ENCODE data around the gene CHRNG.

The CHRNG gene

GRCh38 chr2:232577841-232578240 lies 38.3 kb downstream of the CHRNG start:
- Histone ChIP-seq H3K27ac (ENCODE audit: low read length) (no peak overlapping the region), H3K4me3 (ENCODE audit: low read length) (no peak overlapping the region), H4K20me1 (ENCODE audit: insufficient read depth, low read length) (no peaks in the 10 kb centered on the region), H3K4me1 (ENCODE audit: low read length) (no peaks in the 10 kb centered on the region), H2AFZ (ENCODE audit: low read depth, low read length) (no peak overlapping the region), H3K36me3 (replicated peaks; ENCODE audit: low read depth, low read length) (no peaks in the 10 kb centered on the region), H3K4me2 (ENCODE audit: low read length) (no peak overlapping the region), H3K27me3 (ENCODE audit: low read depth, low read length) (no peaks in the 10 kb centered on the region), H3K79me2 (ENCODE audit: low read length) (no peaks in the 10 kb centered on the region), H3K9me3 (ENCODE audit: insufficient read depth, low read length) (no peaks in the 10 kb centered on the region), H3K9ac (ENCODE audit: low read length) (no peak overlapping the region)
- TF ChIP-seq EZH2phosphoT487 (IDR thresholded peaks at IDR 0.05; ENCODE audit: low read depth) = no peak
- TF ChIP-seq, protein P1, sequence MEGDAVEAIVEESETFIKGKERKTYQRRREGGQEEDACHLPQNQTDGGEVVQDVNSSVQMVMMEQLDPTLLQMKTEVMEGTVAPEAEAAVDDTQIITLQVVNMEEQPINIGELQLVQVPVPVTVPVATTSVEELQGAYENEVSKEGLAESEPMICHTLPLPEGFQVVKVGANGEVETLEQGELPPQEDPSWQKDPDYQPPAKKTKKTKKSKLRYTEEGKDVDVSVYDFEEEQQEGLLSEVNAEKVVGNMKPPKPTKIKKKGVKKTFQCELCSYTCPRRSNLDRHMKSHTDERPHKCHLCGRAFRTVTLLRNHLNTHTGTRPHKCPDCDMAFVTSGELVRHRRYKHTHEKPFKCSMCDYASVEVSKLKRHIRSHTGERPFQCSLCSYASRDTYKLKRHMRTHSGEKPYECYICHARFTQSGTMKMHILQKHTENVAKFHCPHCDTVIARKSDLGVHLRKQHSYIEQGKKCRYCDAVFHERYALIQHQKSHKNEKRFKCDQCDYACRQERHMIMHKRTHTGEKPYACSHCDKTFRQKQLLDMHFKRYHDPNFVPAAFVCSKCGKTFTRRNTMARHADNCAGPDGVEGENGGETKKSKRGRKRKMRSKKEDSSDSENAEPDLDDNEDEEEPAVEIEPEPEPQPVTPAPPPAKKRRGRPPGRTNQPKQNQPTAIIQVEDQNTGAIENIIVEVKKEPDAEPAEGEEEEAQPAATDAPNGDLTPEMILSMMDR (IDR thresholded peaks at IDR 0.05; ENCODE audit: low read depth, low read length) = no peak

GRCh38 chr2:232578626-232579025 lies 39.1 kb downstream of the CHRNG start:
- Histone ChIP-seq H3K4me2 (ENCODE audit: low read length) (no peak overlapping the region), H4K20me1 (ENCODE audit: insufficient read depth, low read length) (no peaks in the 10 kb centered on the region), H3K4me3 (ENCODE audit: low read length) (no peak overlapping the region), H2AFZ (ENCODE audit: low read depth, low read length) (no peak overlapping the region), H3K27me3 (ENCODE audit: low read depth, low read length) (no peaks in the 10 kb centered on the region), H3K9me3 (ENCODE audit: insufficient read depth, low read length) (no peaks in the 10 kb centered on the region), H3K9ac (ENCODE audit: low read length) (no peak overlapping the region), H3K4me1 (ENCODE audit: low read length) (no peaks in the 10 kb centered on the region), H3K79me2 (ENCODE audit: low read length) (no peaks in the 10 kb centered on the region), H3K36me3 (replicated peaks; ENCODE audit: low read depth, low read length) (no peaks in the 10 kb centered on the region), H3K27ac (ENCODE audit: low read length) (no peak overlapping the region)
- TF ChIP-seq, protein P1 (IDR thresholded peaks at IDR 0.05; ENCODE audit: low read depth, low read length) = no peak
- TF ChIP-seq EZH2phosphoT487 (IDR thresholded peaks at IDR 0.05; ENCODE audit: low read depth) = no peak

DNA sequence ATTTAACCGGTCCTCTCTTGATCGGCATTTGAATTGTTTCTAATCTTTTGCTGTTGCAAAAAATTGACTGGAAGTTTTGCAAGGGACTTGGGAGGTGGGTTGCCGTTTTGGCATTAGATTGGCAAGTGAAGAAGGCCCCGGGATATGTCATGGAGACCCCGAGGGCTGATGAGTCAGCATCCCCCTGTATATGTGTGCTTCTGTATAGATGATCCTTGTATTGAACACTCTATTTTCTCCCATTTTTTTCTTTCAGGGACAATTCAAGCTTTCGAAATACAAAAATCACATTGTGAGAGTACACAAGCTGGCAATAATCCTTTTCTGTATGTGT lies 41.1 kb downstream of the CHRNG start:
- H3K4me1 ChIP-seq (ENCODE audit: low read length) = no peaks in the 10 kb centered on the region
- TF ChIP-seq, protein P1 (IDR thresholded peaks at IDR 0.05; ENCODE audit: low read depth, low read length) = no peak
- TF ChIP-seq EZH2phosphoT487 (IDR thresholded peaks at IDR 0.05; ENCODE audit: low read depth) = no peak
- H3K4me2 ChIP-seq (ENCODE audit: low read length) = no peak overlapping the region
- H3K79me2 ChIP-seq (ENCODE audit: low read length) = no peaks in the 10 kb centered on the region
- no peaks in the 10 kb centered on the region for H3K36me3 ChIP-seq (replicated peaks; ENCODE audit: low read depth, low read length)
- no peak overlapping the region for H3K27ac ChIP-seq (ENCODE audit: low read length)
- H3K9me3 ChIP-seq (ENCODE audit: insufficient read depth, low read length) = no peaks in the 10 kb centered on the region
- H3K9ac ChIP-seq (ENCODE audit: low read length) = no peak overlapping the region
- no peak overlapping the region for H3K4me3 ChIP-seq (ENCODE audit: low read length)
- H4K20me1 ChIP-seq (ENCODE audit: insufficient read depth, low read length) = no peaks in the 10 kb centered on the region
- no peak overlapping the region for H2AFZ ChIP-seq (ENCODE audit: low read depth, low read length)
- no peaks in the 10 kb centered on the region for H3K27me3 ChIP-seq (ENCODE audit: low read depth, low read length)

GRCh38 chr2:232581725-232582124 lies 42.2 kb downstream of the CHRNG start:
- Histone ChIP-seq H4K20me1 (ENCODE audit: insufficient read depth, low read length) (no peaks in the 10 kb centered on the region), H3K27ac (ENCODE audit: low read length) (no peak overlapping the region), H3K9me3 (ENCODE audit: insufficient read depth, low read length) (no peaks in the 10 kb centered on the region), H3K27me3 (ENCODE audit: low read depth, low read length) (no peaks in the 10 kb centered on the region), H2AFZ (ENCODE audit: low read depth, low read length) (no peak overlapping the region), H3K4me1 (ENCODE audit: low read length) (no peaks in the 10 kb centered on the region), H3K79me2 (ENCODE audit: low read length) (no peaks in the 10 kb centered on the region), H3K9ac (ENCODE audit: low read length) (no peak overlapping the region), H3K4me3 (ENCODE audit: low read length) (no peak overlapping the region), H3K36me3 (replicated peaks; ENCODE audit: low read depth, low read length) (no peaks in the 10 kb centered on the region), H3K4me2 (ENCODE audit: low read length) (no peak overlapping the region)
- TF ChIP-seq, protein P1 (IDR thresholded peaks at IDR 0.05; ENCODE audit: low read depth, low read length) = no peak
- TF ChIP-seq EZH2phosphoT487 (IDR thresholded peaks at IDR 0.05; ENCODE audit: low read depth) = no peak

Data from OCI-LY3 (cell line).